Neural cell (in vitro differentiated cells): ENCODE results near the gene ENGASE.

Experiments
- CTCF ChIP-seq: fragments of 450-650 bp; IDR thresholded peaks from 2 replicates; pipeline ENCODE4 v1.5.1; 2014; ENCODE audit warnings: antibody characterized with exemption, mild to moderate bottlenecking, moderate library complexity; ENCODE audit not compliant: poor library complexity, severe bottlenecking
- REST ChIP-seq: IDR thresholded peaks from 2 replicates; pipeline ENCODE4 v1.6.1; 2012; ENCODE audit warnings: borderline replicate concordance

GRCh38 chr17:79031996-79032875 is 42.4 kb upstream of the ENGASE start:
- no peak for TF ChIP-seq CTCF
- TF ChIP-seq REST, result no peak
